ENCODE measurements around the gene TBRG4. TPM values are rescaled to one million over a fixed set of nuclear protein-coding genes. Genes with fewer than 3 reads are reported as not detected.

The TBRG4 gene
- total RNA-seq, 1 donor from 2014 or later = 74.4 TPM

DNA sequence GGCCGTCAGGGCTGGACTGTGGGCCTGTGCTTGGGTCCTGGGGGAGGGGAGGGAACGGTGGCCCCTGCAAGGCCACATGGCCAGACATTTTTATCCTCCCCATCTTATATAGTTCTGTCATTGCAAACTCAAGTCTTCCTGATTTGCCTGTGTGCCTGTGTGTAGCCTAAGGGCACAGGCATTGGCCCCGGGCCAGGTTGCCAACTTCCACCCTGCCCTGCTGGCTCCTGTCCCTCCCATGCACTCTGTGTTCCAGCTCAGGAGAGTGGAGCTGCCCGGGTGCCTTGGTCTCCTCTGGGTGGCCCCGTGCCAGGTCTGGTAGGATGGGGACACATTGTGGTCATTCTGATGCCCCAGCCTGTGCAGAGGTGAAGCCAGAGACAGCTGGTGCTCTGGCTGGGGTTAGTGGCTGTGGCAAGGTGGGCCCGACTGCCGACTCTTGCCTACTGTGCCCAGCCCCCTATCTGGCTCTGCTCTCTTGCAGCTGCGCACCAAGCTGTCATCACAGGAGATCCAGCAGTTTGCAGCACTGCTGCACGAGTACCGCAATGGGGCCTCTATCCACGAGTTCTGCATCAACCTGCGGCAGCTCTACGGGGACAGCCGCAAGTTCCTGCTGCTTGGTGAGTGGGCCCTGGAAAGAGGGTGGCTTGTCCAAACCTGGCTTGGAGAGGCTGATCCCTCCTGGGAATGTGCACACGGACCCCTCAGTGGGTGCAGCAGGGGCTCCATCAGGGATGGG, 37.5 kb downstream of the TBRG4 start:
- no peak for DNase-seq (ENCODE audit: low read depth)
- H3K4me3 ChIP-seq (ENCODE audit: low read depth, low read length) = no peak overlapping the region
- TF ChIP-seq, protein P1, sequence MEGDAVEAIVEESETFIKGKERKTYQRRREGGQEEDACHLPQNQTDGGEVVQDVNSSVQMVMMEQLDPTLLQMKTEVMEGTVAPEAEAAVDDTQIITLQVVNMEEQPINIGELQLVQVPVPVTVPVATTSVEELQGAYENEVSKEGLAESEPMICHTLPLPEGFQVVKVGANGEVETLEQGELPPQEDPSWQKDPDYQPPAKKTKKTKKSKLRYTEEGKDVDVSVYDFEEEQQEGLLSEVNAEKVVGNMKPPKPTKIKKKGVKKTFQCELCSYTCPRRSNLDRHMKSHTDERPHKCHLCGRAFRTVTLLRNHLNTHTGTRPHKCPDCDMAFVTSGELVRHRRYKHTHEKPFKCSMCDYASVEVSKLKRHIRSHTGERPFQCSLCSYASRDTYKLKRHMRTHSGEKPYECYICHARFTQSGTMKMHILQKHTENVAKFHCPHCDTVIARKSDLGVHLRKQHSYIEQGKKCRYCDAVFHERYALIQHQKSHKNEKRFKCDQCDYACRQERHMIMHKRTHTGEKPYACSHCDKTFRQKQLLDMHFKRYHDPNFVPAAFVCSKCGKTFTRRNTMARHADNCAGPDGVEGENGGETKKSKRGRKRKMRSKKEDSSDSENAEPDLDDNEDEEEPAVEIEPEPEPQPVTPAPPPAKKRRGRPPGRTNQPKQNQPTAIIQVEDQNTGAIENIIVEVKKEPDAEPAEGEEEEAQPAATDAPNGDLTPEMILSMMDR (conservative IDR thresholded peaks at IDR 0.05; ENCODE audit: low read depth, low read length) = no peak

DNA sequence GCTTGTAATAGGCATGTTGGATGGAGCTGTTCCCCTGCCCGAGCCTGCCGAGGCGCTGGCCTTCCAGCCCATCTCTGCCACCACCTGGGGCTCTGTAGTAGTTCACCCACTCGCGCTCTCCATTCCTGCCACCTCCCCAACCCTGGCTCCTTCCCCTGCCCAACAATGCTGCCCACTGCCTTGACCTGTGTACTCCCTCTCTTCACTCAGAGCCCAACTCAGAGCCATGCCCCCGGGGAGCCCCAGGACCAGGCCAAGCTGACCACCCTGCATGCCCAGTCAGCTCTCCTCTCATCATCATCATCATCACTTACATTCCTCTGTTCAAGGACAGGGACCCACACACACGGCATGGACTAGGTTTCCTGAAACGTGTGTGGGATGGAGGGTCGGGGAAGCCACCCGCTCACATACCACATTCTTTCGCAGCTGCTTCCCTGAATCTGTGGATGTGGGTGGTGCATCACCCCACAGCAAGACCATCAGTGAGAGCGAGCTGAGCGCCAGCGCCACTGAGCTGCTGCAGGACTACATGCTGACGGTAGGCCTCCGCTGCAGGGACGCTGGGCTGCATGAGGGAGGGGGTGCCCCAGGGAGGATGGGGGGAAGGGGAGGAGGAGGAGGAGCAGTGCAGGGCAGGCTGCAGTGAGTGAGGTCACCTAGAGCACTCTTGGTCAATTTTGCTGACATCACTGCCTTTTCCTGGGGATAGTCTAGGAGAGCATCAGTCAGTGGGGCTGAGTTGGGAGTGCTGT, 38.3 kb downstream of the TBRG4 start:
- no peak for DNase-seq (ENCODE audit: low read depth)
- H3K4me3 ChIP-seq (ENCODE audit: low read depth, low read length) = no peak overlapping the region
- TF ChIP-seq, protein P1 (conservative IDR thresholded peaks at IDR 0.05; ENCODE audit: low read depth, low read length) = no peak

DNA sequence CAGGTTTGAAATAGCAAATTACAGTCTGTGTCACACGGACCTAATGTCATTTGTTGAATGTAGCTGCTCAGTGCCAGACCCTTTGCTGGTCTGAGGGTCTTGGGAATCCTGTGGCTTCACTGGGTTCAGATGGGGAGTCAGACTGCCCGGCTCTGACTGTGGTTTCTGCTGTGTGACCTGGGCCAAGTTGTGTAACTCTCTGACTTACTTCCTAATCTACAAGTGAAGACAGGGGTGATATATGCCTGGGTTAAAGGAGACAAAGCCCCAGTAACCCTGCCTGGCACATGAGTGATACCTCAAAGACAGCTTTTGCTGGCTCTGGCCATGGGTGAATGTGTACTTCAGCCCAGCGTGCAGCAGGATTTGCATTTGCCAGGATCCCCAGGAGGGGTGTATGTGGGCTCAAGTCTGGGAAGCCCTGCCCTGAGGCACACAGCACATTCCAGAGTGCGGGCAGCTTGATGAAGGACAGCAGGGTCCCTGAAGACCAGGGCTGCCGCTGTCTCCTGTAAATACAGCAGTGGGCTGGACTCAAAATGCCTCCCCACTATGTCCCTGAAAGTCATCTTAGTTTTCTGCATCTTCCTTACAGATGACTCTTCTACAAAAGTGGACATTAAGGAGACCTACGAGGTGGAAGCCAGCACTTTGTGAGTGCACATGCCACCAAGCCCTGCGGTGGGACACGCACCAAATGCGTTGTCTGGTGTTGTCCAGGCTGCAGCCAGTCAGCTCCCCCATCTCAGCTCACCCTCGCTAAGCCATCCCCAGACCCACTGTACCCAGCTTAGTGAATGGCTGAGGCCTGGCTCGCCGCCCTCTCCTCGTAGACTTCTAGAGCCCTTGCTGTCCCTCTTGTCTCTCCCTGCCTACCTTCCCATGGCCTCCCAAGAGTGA, 39.1 kb downstream of the TBRG4 start:
- no peak overlapping the region for H3K4me3 ChIP-seq (ENCODE audit: low read depth, low read length)
- DNase-seq (ENCODE audit: low read depth) = no peak
- TF ChIP-seq, protein P1 (conservative IDR thresholded peaks at IDR 0.05; ENCODE audit: low read depth, low read length) = no peak

DNA sequence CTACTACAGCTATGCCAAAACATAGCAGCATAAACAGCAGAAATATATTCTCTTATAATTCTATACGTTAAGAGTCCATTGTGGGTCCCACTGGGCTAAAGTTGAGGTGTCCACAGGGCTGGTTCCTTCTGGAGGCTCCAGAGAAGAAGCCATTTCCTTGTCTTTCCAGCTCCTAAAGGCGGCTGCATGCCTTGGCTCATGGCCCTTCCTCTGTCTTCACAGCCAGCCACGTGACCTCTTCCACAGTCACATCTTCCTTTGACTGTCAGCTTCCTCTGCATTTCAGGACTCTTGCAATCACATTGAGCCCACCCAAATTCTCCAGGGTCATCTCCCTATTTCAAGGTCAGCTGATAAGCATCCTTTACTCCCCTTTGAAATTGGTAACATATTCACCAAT, 40.0 kb downstream of the TBRG4 start:
- no peak for DNase-seq (ENCODE audit: low read depth)
- H3K4me3 ChIP-seq (ENCODE audit: low read depth, low read length) = no peak overlapping the region
- TF ChIP-seq, protein P1 (conservative IDR thresholded peaks at IDR 0.05; ENCODE audit: low read depth, low read length) = no peak

DNA sequence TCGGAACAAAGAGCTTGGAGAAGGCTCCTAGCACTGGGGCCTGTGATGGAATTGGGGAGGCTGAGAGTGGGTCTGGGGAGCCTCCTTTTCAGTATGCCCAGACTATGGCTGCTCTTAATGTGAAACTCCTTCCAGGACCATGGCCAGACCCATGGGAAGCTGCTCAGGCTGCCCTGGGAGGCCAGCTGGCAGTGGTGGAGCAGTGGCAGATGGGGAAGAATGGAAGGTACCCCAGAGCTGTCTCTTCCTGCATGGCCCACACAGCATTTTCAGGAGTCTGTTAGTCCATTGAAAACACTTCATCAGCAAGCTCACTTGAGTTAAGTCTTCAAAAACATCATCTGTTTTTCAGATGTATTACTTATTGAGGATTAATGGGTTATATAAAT, 41.2 kb downstream of the TBRG4 start:
- TF ChIP-seq, protein P1 (conservative IDR thresholded peaks at IDR 0.05; ENCODE audit: low read depth, low read length) = no peak
- H3K4me3 ChIP-seq (ENCODE audit: low read depth, low read length) = no peak overlapping the region
- DNase-seq (ENCODE audit: low read depth) = no peak

DNA sequence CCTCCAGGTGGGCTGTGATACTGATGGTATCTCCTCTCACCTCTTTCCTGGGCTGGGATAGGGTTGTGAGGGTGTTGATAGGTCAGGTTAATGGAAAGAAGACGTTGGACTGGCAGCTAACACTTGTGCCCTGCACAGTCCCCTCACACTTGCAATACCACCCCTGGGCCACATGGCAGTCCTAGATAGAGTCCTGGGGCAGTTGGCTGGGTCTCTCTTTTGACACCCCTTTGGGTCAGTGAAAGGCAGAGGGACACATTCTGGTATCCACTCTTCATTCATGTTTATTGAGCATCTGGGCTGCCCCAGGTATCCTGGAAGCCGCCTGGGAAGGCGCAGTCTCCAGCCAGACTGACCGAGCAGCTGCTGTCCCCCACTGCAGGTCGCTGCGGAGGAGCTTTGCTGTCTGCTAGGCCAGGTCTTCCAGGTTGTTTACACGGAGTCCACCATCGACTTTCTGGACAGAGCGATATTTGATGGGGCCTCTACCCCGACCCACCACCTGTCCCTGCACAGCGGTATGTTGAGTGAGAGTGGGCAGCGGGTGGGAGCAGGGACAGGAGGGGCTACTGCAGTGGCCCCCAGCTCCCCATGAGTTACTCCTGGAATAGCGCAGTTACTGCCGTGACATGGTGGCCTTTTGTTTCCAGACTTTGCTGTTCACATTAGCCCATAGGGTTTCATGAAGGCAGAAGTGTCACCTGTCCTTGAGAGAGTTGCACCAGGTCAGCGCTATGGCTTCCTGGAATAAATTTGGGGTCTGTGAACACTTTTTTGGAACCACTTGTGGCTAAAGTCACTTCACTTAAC, 41.8 kb downstream of the TBRG4 start:
- H3K4me3 ChIP-seq (ENCODE audit: low read depth, low read length) = no peak overlapping the region
- TF ChIP-seq, protein P1 (conservative IDR thresholded peaks at IDR 0.05; ENCODE audit: low read depth, low read length) = no peak
- no peak for DNase-seq (ENCODE audit: low read depth)
